Endometrial microvascular endothelial cells (primary cell): ENCODE data around the gene HK1. TPM values are rescaled to one million over a fixed set of nuclear protein-coding genes. Genes with fewer than 3 reads are reported as not detected.

Source experiments
- in situ Hi-C: cut with HindIII; loops from 2 replicates; pipeline ENCODE4 v1.10.0; 2017; ENCODE audit warnings: low sequenced_read_pairs, low pct_unique_long_range_greater_than_20kb; ENCODE audit errors: inconsistent ontology term
- total RNA-seq: library from RNA; depleted of rRNA; stranded (reverse); fragments of >200 nt; gene quantifications from one replicate; pipeline ENCODE4 v1.2.3, GENCODE V29; 2015; ENCODE audit errors: inconsistent ontology term

HK1 gene
- total RNA-seq, 1 donor from 2014 or later = 128 TPM

- in situ Hi-C loops = no loop called here
Observed at GRCh38 chr10:69359594-69359993, 81.3 kb downstream of the HK1 start.

GRCh38 chr10:69360485-69361302, 82.4 kb downstream of the HK1 start:
- in situ Hi-C loops = no loop called here

GRCh38 chr10:69361303-69361614, 83.0 kb downstream of the HK1 start:
- in situ Hi-C loops = no loop called here

- in situ Hi-C loops = no loop called here
Observed at GRCh38 chr10:69362471-69362954, 84.2 kb downstream of the HK1 start.

GRCh38 chr10:69363666-69364065, 85.4 kb downstream of the HK1 start:
- in situ Hi-C loops = no loop called here

- in situ Hi-C loops = no loop called here
Observed at GRCh38 chr10:69364232-69364940, 86.1 kb downstream of the HK1 start.

- in situ Hi-C loops = no loop called here
Observed at GRCh38 chr10:69366738-69367137, 88.4 kb downstream of the HK1 start.

- in situ Hi-C loops = no loop called here
Observed at GRCh38 chr10:69367469-69367868, 89.2 kb downstream of the HK1 start.

- in situ Hi-C loops = no loop called here
Observed at GRCh38 chr10:69372126-69372980, 94.1 kb downstream of the HK1 start.

- in situ Hi-C loops = no loop called here
Observed at GRCh38 chr10:69374242-69374641, 95.9 kb downstream of the HK1 start.

- in situ Hi-C loops = no loop called here
Observed at GRCh38 chr10:69374931-69375306, 96.6 kb downstream of the HK1 start.

GRCh38 chr10:69375307-69376151, 97.2 kb downstream of the HK1 start:
- in situ Hi-C loops = no loop called here

- in situ Hi-C loops = no loop called here
Observed at GRCh38 chr10:69376662-69377061, 98.4 kb downstream of the HK1 start.

- in situ Hi-C loops = no loop called here
Observed at GRCh38 chr10:69377191-69377590, 98.9 kb downstream of the HK1 start.

- in situ Hi-C loops = no loop called here
Observed at GRCh38 chr10:69377933-69378332, 99.6 kb downstream of the HK1 start.

GRCh38 chr10:69379800-69380199, 101.5 kb downstream of the HK1 start:
- in situ Hi-C loops = no loop called here

- in situ Hi-C loops = no loop called here
Observed at GRCh38 chr10:69382382-69383117, 104.3 kb downstream of the HK1 start.

GRCh38 chr10:69383558-69383957, 105.3 kb downstream of the HK1 start:
- in situ Hi-C loops = no loop called here
